H9 (cell line): ENCODE data around the gene TMEM202. TPM values are rescaled to one million over a fixed set of nuclear protein-coding genes. Genes with fewer than 3 reads are reported as not detected.

Source experiments
- DNase-seq: peaks from one replicate; pipeline ENCODE4 v3.0.0-alpha.2; 2017
- H2AFZ ChIP-seq: one replicate; pipeline ENCODE4 v1.6.1; 2013; ENCODE audit warnings: mild to moderate bottlenecking, low read length, control low read depth, moderate library complexity
- H2AK5ac ChIP-seq: 2 replicates; pipeline ENCODE4 v1.6.1; 2013; ENCODE audit warnings: low read length, control low read depth, mixed read lengths; ENCODE audit not compliant: insufficient read length
- H2BK120ac ChIP-seq: one replicate; pipeline ENCODE4 v1.6.1; 2013; ENCODE audit warnings: low read depth, mild to moderate bottlenecking, low read length, control low read depth, inconsistent platforms; ENCODE audit not compliant: poor library complexity, severe bottlenecking
- H2BK12ac ChIP-seq: 2 replicates; pipeline ENCODE4 v1.6.1; 2013; ENCODE audit warnings: low read length, control low read depth, mixed read lengths, low read depth; ENCODE audit not compliant: insufficient read length
- H2BK15ac ChIP-seq: 2 replicates; pipeline ENCODE4 v1.6.1; 2013; ENCODE audit warnings: low read depth, low read length, control low read depth
- H2BK20ac ChIP-seq: one replicate; pipeline ENCODE4 v1.6.1; 2013; ENCODE audit warnings: low read depth, mild to moderate bottlenecking, low read length, control low read depth, inconsistent platforms; ENCODE audit not compliant: poor library complexity, severe bottlenecking
- H2BK5ac ChIP-seq: 2 replicates; pipeline ENCODE4 v1.6.1; 2013; ENCODE audit warnings: low read length, control low read depth, mixed read lengths; ENCODE audit not compliant: insufficient read length
- H3K14ac ChIP-seq: 2 replicates; pipeline ENCODE4 v1.6.1; 2013; ENCODE audit warnings: low read length, control low read depth; ENCODE audit not compliant: insufficient read depth
- H3K18ac ChIP-seq: 2 replicates; pipeline ENCODE4 v1.6.1; 2013; ENCODE audit warnings: low read depth, mild to moderate bottlenecking, mixed read lengths, low read length, control low read depth; ENCODE audit not compliant: insufficient read length
- H3K23ac ChIP-seq: 2 replicates; pipeline ENCODE4 v1.6.1; 2013; ENCODE audit warnings: low read length, control low read depth, mixed read lengths, low read depth; ENCODE audit not compliant: insufficient read length
- H3K23me2 ChIP-seq: 2 replicates; pipeline ENCODE4 v1.6.1; 2013; ENCODE audit warnings: low read depth, mild to moderate bottlenecking, mixed read lengths, low read length, control low read depth; ENCODE audit not compliant: insufficient read length, poor library complexity, severe bottlenecking
- H3K27ac ChIP-seq: 2 replicates; pipeline ENCODE4 v1.5.1; 2013; ENCODE audit warnings: low read length, control low read depth, mixed read lengths, low read depth; ENCODE audit not compliant: insufficient read length
- H3K27me3 ChIP-seq: 2 replicates; pipeline ENCODE4 v1.6.1; 2013; ENCODE audit warnings: low read length, control low read depth, inconsistent platforms; ENCODE audit not compliant: insufficient read depth
- H3K4ac ChIP-seq: 2 replicates; pipeline ENCODE4 v1.6.1; 2013; ENCODE audit warnings: low read depth, mild to moderate bottlenecking, control low read depth, inconsistent platforms, low read length, moderate library complexity
- H3K4me1 ChIP-seq: 2 replicates; pipeline ENCODE4 v1.6.1; 2013; ENCODE audit warnings: low read length, control low read depth, inconsistent platforms; ENCODE audit not compliant: insufficient read depth
- H3K4me2 ChIP-seq: 2 replicates; pipeline ENCODE4 v1.6.1; 2013; ENCODE audit warnings: low read length, control low read depth, mixed read lengths; ENCODE audit not compliant: insufficient read length, insufficient read depth
- H3K56ac ChIP-seq: 2 replicates; pipeline ENCODE4 v1.6.1; 2013; ENCODE audit warnings: low read depth, mild to moderate bottlenecking, mixed read lengths, low read length, control low read depth; ENCODE audit not compliant: insufficient read length
- H3K79me1 ChIP-seq: 2 replicates; pipeline ENCODE4 v1.6.1; 2013; ENCODE audit warnings: low read depth, mild to moderate bottlenecking, moderate library complexity, low read length, control low read depth, inconsistent platforms; ENCODE audit not compliant: insufficient read depth, poor library complexity, severe bottlenecking
- H3K79me2 ChIP-seq: 2 replicates; pipeline ENCODE4 v1.6.1; 2013; ENCODE audit warnings: low read length, control low read depth, inconsistent platforms; ENCODE audit not compliant: insufficient read depth
- H3K9ac ChIP-seq: 2 replicates; pipeline ENCODE4 v1.6.1; 2013; ENCODE audit warnings: low read length, control low read depth, mixed read lengths; ENCODE audit not compliant: insufficient read length; ENCODE audit errors: extremely low read depth
- H3K9me3 ChIP-seq: one replicate; pipeline ENCODE4 v1.6.1; 2013; ENCODE audit warnings: low read depth, low read length, inconsistent platforms; ENCODE audit not compliant: control insufficient read depth
- H3T11ph ChIP-seq: one replicate; pipeline ENCODE4 v1.6.1; 2013; ENCODE audit warnings: mild to moderate bottlenecking, low read length, control low read depth, inconsistent platforms
- H4K20me1 ChIP-seq: one replicate; pipeline ENCODE4 v1.6.1; 2013; ENCODE audit not compliant: control insufficient read depth, insufficient read length, insufficient read depth
- H4K5ac ChIP-seq: 2 replicates; pipeline ENCODE4 v1.6.1; 2013; ENCODE audit warnings: low read depth, mild to moderate bottlenecking, mixed read lengths, low read length, control low read depth; ENCODE audit not compliant: insufficient read length
- H4K8ac ChIP-seq: replicated peaks from 2 replicates; pipeline ENCODE4 v1.6.1; 2013; ENCODE audit warnings: low read length, control low read depth, mixed read lengths, low read depth; ENCODE audit not compliant: insufficient read length
- H4K91ac ChIP-seq: 2 replicates; pipeline ENCODE4 v1.6.1; 2013; ENCODE audit warnings: low read depth, mild to moderate bottlenecking, moderate library complexity, mixed read lengths, low read length, control low read depth; ENCODE audit not compliant: insufficient read length
- H3K27ac Mint-ChIP-seq, 3 experiments: 2 replicates in 2 of 3; 3 replicates in 1 of 3; pipeline ENCODE4 v1.8.0; 2020 to 2021; ENCODE audit warnings: mixed read lengths in 3 of 3, mild to moderate bottlenecking in 1 of 3, moderate library complexity in 1 of 3
- H3K27me3 Mint-ChIP-seq: 2 replicates; pipeline ENCODE4 v1.8.0; 2021; ENCODE audit warnings: low read depth, mild to moderate bottlenecking, moderate library complexity, mixed read lengths
- H3K36me3 Mint-ChIP-seq, 3 experiments: 2 replicates in 2 of 3; 3 replicates in 1 of 3; pipeline ENCODE4 v1.8.0; 2020 to 2021; ENCODE audit warnings: low read depth in 3 of 3, mixed read lengths in 3 of 3; ENCODE audit not compliant: insufficient read depth in 1 of 3
- H3K4me1 Mint-ChIP-seq, 2 experiments: 2 replicates each; pipeline ENCODE4 v1.8.0; 2020; ENCODE audit warnings: mixed read lengths in 2 of 2
- H3K4me3 Mint-ChIP-seq, 2 experiments: 2 replicates in 1 of 2; 3 replicates in 1 of 2; pipeline ENCODE4 v1.8.0; 2020 to 2021; ENCODE audit warnings: mild to moderate bottlenecking in 2 of 2, mixed read lengths in 2 of 2, moderate library complexity in 1 of 2
- H3K9me3 Mint-ChIP-seq, 2 experiments: 2 replicates in 1 of 2; 3 replicates in 1 of 2; pipeline ENCODE4 v1.8.0; 2020; ENCODE audit warnings: mild to moderate bottlenecking in 2 of 2, mixed read lengths in 2 of 2, moderate library complexity in 1 of 2
- WGBS: extraction: QIAGEN DNeasy Blood & Tissue Kit; methylation state at CpG from one replicate; pipeline ENCODE4 v1.1.7; 2013; ENCODE audit warnings: missing lambda C conversion rate, low lambda C conversion rate, mixed read lengths; ENCODE audit not compliant: insufficient read length; ENCODE audit errors: extremely low coverage; 5-methylcytosine and 5-hydroxymethylcytosine counted together
- total RNA-seq: library from RNA; stranded (reverse); gene quantifications from 2 replicates; pipeline ENCODE4 v1.2.1, GENCODE V29; 2021
- TF ChIP-seq, protein P1 (sequence below): fragments of 200-600 bp; sonication (generic); conservative IDR thresholded peaks from 3 replicates; pipeline ENCODE4 v1.8.0; 2021; ENCODE audit warnings: antibody characterized with exemption, mild to moderate bottlenecking

TMEM202 gene
- total RNA-seq, 1 experiment from 2014 or later, result not detected

DNA sequence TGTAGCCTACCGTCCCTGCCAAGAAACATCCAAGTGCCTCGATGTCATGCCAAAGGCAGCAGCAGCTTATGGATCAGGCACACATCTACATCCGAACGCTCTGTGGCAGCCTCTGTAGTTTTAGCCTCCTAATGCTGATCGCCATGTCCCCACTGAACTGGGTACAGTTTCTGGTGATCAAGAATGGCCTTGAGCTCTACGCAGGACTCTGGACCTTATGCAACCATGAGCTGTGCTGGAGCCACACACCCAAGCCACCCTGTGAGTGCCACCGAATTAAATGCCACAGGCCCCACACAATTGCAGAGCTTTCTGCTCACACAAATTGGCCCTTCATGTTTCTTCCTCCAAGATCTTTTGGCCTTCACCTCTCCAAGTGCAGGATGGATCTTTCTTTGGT, 543 bp downstream of the TMEM202 start:
- Histone ChIP-seq H4K8ac (no peak overlapping the region), H3K18ac (no peak overlapping the region), H3K9me3 (no peaks in the 10 kb centered on the region), H2BK120ac (no peak overlapping the region), H3K14ac (no peak overlapping the region), H3K79me2 (no peaks in the 10 kb centered on the region), H3K23me2 (no peaks in the 10 kb centered on the region), H2AFZ (no peak overlapping the region), H3K9ac (no peak overlapping the region), H3K4me1 (no peaks in the 10 kb centered on the region), H4K20me1 (no peaks in the 10 kb centered on the region), H3K23ac (no peak overlapping the region), H3K27ac (no peak overlapping the region), H2BK15ac (no peak overlapping the region; the same call in 1 of the 2 replicates), H3K27me3 (no peaks in the 10 kb centered on the region), H3K79me1 (no peaks in the 10 kb centered on the region), H2BK20ac (no peak overlapping the region), H2BK12ac (no peak overlapping the region), H2BK5ac (no peak overlapping the region), H3K4ac (no peak overlapping the region), H2AK5ac (no peak overlapping the region), H3K56ac (no peak overlapping the region), H4K91ac (no peak overlapping the region), H3K4me2 (no peak overlapping the region), H3T11ph (no peak overlapping the region), H4K5ac (no peak overlapping the region)
- H3K27ac Mint-ChIP-seq, result no peak overlapping the region
- TF ChIP-seq, protein P1, sequence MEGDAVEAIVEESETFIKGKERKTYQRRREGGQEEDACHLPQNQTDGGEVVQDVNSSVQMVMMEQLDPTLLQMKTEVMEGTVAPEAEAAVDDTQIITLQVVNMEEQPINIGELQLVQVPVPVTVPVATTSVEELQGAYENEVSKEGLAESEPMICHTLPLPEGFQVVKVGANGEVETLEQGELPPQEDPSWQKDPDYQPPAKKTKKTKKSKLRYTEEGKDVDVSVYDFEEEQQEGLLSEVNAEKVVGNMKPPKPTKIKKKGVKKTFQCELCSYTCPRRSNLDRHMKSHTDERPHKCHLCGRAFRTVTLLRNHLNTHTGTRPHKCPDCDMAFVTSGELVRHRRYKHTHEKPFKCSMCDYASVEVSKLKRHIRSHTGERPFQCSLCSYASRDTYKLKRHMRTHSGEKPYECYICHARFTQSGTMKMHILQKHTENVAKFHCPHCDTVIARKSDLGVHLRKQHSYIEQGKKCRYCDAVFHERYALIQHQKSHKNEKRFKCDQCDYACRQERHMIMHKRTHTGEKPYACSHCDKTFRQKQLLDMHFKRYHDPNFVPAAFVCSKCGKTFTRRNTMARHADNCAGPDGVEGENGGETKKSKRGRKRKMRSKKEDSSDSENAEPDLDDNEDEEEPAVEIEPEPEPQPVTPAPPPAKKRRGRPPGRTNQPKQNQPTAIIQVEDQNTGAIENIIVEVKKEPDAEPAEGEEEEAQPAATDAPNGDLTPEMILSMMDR, result no peak
- no peak overlapping the region for H3K4me3 Mint-ChIP-seq
- H3K9me3 Mint-ChIP-seq, result peaks cover 10 to 22% of the 10 kb centered on the region in 2 experiments
- DNase-seq, result no peak
- H3K27me3 Mint-ChIP-seq, result peaks cover 44% of the 10 kb centered on the region
- H3K36me3 Mint-ChIP-seq, result 0 out of 7 replicates have a peak, but pooled peaks cover 0 to 4% (median 0%) of the 10 kb centered on the region in 3 experiments
- no CpG with 5 or more reads among the region's 7 CpGs for WGBS
- H3K4me1 Mint-ChIP-seq, result no peaks in the 10 kb centered on the region
